HG03039 (cell line): ENCODE data around the gene CCK.
"Not testable (repeated sequence)": the region's sequence is repeated elsewhere in the genome, so short reads cannot be mapped to it uniquely, and the experiment has no call there.

Experiments
- ATAC-seq: cut with Tn5 transposase; IDR thresholded peaks from one replicate; pipeline ENCODE4 v1.9.1; 2021; ENCODE audit warnings: mild to moderate bottlenecking, moderate library complexity; ENCODE audit not compliant: unreplicated experiment

Gene CCK, protein sequence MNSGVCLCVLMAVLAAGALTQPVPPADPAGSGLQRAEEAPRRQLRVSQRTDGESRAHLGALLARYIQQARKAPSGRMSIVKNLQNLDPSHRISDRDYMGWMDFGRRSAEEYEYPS

DNA sequence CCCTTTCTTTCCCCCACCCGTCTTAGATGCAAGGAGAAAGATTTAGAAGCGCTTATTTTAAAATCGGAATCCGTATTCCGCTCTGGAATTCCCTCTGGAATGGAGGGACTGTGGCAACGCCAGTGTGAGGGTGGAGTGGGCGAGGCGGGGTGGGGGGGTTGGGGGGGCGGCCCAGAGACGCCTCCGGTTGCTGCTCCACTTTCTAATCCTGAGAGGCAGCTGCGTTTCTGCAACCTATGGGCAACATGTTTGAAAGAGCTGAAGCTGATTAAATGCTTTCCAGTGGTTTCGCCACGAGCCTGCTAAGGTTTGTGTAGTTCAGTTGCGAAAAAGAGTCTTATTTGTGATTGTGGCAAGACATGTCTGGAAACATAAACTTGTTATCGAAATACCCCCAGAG lies at the start of gene CCK:
Gene CCK, minus strand, starts transcription at position 101 of the 400 bp plus-strand sequence. CDS start 2,555 bp downstream, outside the sequence.
- no peak for ATAC-seq

DNA sequence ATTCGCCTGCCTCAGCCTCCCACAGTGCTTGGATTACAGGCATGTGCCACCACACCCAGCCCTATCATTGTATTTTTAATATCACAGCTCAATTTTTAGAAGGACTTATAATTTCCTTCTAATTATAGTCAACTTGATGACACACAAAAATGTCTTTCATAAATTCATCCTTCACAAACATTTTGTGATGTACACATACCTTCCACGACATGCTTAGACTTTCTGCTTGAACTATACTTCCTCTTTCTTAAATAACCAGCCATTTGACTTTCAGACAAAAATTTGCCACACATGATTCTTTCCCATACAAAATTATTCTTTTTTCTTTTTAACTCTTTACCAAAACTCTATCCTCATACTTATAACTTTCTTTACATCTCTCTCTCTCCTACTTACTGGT lies 48.4 kb upstream of the CCK start:
- no peak for ATAC-seq

DNA sequence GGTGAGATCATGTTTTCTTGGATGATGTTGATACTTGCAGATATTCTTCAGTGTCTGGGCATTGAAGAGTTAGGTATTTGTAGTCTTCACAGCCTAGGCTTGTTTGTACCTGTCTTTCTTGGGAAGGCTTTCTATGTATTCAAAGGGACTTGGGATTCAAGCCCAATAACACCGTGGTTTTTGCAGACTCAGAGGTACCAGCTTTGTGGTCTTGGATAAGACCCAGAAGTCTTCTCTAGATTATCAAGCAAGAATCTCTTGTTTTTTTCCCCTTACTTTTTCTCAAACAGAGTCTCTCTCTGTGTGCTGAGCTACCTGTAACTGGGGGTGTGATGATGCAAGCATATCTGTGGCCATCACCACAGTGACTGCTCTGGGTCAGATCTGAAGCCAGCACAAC lies 42.7 kb upstream of the CCK start:
- no peak for ATAC-seq

DNA sequence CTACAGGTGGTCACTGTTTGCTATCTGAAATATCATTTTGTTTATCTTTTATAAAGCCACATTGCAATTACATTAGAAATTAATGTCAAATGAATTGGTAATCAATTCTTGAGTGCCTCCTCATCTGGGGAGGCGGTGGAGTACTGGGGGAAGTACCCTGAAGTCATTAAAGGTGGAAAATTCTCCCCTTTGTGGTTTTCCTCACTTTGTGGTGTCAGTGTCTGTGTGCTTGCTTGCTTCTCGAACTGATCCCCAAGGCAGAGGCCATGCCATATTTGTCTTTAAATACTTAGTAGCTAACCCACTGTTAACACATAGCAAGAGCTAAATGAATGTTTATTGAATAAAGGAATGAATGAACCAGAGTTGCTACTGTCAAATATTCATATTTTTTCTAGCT lies 40.5 kb upstream of the CCK start:
- ATAC-seq = no peak

DNA sequence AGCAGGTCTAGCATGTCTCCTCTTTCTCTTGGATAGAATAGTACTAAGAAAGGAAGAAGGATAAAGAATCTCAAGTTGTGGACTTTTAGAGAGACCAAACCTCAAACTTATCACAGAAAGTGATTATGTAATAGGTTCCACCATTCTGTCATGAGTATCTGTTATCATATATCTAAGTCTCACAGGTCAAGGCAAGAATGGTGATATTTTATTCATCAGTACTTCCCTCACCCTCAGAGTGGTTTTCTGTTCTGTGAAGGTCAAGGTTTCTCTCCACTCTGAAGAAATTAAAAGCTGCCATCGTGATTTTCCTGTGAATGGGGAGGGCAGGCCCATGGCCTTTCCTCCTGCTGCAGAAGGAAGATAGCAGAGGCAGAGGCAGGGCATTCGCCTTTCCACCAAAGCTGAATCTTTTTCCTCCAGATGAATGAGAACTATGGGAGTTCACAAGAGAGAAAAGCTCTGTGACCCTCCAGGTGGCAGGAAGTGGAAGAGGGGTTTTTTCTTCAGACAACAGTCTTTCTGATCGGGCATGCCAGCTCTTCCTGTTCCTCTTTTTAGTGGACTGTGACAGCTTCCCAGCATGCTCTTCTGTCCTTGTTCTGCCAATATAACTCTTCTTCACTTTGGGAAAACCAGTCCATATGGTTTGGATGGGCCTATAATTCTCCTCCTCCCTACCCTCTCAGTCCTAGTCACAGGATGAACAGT lies 37.1 kb upstream of the CCK start:
- ATAC-seq = no peak

DNA sequence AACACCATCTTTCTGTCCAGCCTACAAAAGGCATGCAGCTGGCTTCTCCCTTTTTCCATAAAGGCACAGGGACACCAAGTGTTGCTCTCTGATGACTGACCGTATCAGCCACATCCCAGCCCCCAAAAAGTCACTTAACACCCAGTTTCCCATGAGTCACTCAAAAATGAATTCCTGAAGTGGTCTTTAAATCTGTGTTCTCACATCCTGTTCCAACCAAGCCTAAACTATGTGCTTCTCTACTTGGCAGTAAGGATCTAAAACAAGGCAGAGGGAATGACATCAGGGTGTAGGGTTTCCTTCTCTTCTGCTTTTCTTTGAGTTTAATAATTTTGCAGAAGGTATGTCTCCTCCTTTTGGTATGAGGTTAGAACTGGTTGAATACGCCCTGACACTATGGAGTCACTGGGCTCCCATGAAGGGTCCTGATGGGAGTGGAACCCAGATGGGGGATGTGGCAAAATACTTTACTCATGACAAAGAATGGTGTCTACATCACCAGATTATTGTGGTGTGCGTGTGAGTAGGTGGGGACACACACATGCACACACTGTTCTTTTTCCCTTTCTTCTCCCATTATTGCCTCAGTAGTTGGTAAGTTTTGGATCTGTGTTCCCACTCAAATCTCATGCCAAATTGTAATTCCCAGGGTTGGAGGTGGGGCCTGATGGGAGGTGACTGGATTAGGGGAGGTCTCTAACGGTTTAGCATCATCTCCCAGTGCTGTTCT lies 35.6 kb upstream of the CCK start:
- ATAC-seq = no peak

DNA sequence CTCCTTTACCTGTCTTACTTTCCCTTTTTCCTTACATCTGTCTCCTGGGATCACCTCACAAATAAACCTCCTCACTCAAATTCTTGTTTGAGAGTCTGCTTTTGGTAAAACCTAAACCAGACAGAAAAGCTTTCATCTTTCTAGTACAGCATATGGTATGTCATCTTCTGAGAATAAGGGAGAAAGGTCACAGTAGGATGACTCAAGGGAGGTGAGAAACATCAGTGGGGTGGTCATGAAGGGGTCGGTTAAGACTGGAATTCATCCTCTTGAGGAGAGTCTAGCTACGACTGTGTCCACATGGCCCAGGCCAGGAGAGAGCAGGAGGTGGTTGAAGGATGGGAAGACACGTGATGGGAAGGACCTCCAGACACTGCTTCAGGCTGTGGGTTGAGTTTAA lies 34.8 kb upstream of the CCK start:
- ATAC-seq = no peak

DNA sequence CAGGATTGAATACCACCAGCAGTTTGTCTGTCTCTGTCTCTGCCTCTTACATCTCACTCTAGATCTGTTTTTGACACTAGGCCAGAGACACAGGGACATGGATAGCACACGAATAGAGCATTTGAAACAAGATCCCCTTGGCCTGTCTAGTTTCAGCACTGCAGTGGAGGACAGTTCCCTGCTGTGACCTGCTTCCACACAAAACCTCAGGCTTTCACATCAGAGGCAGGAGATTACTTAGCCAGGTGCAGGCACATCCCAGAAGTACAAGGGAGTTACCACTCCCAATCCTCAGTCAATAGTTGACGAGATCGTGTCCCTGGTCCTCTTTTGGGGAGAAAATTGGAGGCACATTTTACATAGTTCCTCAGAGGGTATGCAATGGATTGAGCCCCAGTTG lies 34.0 kb upstream of the CCK start:
- ATAC-seq = no peak

DNA sequence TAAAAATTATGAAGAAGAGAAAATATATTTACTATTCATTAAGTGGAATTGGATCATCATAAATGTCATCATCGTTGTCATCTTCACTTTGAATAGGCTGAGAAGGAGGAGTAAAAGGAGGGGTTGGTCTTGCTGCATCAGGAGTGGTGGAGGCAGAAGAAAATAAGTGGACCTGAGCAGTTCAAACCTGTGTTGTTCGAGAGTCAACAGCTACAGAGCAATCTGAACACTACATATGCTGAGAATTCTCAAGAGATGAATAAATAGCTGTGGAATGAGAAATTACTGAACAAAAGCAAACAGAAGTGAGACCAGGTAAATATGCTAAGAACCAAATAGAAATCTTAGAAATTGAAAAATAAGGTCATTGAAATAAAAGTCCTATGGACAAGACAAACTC lies 32.3 kb upstream of the CCK start:
- no peak for ATAC-seq

DNA sequence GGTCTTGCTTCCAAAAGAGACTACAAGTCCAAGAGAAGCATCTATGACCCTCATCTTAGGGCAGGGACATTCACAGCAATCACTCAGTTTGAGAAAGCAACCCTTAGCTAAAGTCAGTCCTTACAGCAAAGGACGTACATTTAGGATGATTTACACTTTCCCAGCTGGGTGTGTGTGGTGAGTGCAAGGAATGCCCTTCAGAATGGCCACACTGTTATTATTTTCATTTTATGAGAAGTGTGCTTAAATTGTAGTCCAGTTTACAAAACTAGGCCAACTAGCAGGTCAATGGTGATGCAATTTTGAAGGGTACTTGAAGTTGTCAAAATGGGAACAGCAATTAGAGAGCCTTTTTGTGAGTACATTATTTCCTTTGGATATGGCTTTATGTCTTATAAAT lies 26.0 kb upstream of the CCK start:
- ATAC-seq = no peak

DNA sequence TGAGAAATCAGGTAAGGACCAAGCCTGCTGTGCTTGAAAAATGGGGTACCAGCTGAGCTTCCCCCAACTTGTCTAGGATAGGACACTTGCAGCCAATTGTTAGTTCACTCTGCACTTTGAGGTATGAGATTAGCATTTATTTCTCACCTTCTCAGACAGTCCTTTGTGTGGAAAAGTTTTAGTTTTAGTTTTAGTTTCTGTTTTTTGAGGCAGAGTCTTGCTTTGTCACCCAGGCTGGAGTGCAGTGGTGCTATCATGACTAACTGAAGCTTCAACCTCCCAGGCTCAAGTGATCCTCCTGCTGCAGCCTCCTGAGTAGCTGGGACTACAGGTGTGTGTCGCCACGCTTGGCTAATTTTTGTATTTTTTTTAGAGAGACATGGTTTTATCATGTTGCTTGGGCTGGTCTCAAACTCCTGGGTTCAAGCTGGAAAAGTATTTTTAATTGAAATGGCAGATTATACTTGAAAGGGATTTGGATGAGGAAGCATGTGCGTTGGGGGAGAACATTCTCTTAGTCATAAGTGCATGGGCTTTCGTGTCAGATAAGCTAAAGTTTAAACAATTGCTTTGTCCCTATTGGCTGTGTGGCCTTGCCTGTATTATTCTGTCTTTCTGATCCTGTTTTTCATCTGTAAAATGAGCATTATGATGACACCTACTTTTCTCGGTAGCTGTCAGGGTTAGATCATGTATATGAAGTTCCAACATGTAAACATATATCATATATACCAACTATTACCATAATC lies 25.2 kb upstream of the CCK start:
- ATAC-seq = no peak

DNA sequence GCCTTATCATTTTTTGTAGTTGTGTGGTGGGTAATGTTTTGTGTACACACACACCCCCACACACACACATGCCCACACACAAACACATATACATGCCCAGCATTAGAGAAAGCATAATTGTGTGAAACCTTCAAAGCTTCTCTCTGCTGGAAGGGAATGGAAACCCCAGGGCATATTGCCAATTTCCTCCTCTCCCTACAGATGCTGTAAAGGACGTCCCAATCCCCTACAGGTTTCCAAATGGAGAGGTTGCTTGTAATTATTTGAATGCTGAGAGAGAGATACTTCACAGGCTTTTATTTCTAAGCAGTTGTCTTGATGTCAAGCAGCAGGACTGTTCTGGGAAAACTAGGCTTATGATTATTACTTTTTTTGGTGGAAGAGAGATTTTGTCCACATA lies 23.0 kb upstream of the CCK start:
- ATAC-seq = no peak

DNA sequence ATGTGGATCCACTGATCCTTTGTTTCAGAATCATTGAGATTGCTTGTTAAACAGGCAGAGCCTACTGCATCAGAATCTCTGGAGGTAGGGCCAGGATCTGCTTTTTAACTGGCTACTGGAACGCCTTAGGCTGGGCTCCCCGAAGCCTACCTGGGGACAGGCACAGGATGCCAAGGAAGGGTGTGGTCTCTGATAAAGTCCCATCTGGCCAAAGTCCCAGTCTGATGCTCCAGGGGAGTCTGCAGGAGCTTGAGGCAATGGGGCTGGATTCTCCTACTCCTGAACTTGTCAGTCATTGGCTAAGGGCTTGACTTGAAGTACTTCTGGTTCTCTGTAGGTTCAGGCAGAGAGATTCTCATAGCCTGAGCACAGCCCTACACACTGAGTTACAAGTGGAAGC lies 22.4 kb upstream of the CCK start:
- ATAC-seq = no peak

DNA sequence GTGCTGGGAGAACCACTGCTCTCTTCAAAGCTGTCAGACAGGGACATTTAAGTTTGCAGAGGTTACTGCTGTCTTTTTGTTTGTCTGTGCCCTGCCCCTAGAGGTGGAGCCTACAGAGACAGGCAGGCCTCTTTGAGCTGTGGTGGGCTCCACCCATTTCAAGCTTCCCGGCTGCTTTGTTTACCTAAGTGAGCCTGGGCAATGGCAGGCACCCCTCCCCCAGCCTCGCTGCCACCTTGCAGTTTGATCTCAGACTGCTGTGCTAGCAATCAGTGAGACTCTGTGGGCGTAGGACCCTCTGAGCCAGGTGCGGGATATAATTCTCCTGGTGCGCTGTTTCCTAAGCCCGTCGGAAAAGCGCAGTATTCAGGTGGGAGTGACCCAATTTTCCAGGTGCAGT lies 21.4 kb upstream of the CCK start:
- not testable (repeated sequence) for ATAC-seq

DNA sequence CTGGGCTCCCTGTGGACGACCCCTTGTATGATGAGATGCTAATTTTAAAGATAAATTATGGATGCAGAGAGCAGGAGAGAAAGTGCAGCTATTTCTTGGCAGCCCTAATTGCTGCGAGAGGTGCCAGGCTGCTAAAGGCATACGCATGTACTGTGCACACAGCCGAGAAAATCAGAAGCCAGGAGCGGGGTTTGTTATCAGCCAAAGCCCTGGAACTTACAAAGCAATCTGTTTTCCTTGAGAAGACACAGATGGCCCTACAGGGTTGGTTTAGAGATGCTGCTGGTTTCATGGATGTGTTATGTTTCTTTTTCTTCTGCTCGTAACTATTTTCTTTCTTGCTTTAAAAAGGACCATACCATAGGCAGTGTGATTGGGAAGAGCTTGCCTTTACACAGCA lies 11.7 kb upstream of the CCK start:
- no peak for ATAC-seq

DNA sequence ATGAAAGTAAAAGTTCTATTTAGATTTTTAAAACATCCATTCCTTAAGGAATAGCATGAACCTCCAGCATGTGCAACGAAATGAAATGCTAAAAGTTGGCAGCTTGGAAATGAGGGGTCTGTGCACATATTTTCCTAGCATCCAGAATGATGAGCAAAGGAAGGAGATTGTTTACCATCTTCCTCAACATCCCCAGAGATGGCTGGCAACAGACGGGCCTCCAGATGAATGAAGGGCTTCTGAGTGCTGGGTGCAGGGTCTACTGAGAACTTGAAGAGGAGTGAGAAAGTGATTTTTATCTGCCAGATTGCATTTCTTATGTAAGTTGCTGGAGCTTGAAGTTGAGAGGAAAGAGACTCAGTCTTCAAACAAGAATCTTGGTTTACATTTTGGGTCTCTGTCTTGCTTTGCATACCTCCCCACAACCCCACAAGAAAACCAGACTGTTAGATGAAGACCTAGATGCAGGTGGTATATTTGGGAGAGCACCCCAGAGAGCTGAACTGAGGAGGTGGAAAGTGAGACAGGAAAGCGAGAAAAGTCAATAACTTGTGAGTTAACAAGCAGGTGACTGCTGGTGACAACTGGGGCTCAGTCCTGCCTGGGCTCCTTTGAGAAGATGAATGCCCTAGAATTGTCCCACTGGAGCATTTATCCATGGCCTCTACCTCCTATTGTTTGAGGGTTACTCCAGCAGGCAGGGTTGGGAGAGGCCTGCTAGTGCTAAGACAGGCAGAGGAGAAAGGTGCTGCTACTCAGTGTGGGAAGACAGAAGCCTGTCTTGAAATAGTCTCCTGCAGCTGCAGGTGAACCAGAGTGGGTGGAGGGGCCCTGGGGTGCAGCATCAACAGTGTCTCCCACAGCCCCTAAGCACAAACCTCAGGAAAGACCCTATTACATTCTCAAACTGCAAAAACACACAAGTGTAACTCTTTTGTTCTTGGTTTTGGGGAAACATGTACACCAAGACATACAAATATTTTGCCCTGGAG lies 10.5 kb upstream of the CCK start:
- ATAC-seq = peak; percentile 69

DNA sequence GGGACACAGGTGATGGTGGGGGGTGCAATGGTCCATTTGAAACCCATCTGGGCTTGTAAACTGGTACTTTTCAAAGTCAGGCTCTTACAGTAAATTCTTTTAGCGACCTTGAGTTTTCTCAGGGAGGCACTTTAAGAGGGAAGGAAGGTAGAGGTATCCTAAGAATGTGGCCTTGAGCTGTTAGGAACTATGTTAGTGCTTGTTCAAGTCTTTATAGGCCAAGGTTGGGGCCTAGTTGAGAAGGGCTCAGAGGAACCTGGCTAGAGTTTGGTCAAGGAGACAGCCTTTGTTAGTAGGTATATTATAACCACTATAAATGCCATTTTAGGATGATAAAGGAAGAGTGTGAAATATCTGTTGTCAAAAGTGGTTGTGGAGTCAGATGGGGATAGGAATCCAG lies 9.2 kb upstream of the CCK start:
- no peak for ATAC-seq

DNA sequence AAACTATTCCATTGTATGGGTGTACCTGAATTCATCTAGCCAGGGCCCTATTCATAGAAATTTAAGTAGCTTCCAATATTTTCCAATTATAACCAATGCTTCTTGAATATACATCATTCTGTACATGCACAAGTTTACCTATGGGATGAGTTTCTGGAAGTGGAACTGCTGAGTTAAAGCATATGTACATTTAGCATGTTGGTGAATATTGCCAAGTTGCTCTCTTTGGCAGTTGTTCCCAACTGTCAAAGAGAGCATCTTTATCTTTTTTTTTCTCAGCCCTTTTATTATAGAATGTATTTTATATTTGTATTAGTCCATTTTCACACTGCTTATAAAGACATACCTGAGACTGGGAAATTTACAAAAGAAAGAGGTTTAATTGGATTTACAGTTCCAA lies 8.3 kb upstream of the CCK start:
- ATAC-seq = no peak

DNA sequence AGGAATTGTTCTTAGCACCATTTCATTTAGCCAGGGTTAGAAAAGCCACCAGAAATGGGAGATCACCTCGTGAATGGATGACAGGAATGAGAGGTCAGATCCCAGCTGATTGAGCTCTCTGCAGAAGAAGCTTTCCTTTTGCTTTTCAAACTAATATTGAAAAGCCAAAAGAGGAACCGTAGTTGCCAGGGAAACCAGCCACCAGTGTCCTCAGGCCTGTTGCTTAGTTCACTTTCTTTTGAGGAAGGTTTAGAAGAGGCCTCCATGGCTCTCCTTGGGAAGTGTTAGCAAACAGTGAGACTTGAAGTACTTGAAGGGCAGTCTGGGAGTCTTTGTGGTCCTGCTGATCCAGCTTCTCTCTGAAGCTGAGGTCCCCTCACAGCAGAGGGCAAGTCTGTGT lies 7.4 kb upstream of the CCK start:
- ATAC-seq = no peak

DNA sequence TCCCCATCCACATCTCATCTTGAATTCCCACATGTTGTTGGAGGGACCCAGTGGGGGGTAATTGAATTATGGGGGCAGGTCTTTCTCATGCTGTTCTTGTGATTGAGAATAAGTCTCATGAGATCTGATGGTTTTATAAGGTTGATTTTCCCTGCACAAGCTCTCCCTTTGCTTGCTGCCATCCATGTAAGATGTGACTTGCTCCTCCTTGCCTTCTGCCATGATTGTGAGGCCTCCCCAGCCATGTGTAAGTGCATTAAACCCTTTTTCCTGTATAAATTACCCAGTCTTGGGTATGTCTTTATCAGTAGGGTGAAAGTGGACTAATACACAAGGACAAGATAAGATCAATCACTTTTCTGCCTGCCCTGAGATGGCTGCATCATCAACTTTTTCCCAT lies 5.8 kb upstream of the CCK start:
- no peak for ATAC-seq

DNA sequence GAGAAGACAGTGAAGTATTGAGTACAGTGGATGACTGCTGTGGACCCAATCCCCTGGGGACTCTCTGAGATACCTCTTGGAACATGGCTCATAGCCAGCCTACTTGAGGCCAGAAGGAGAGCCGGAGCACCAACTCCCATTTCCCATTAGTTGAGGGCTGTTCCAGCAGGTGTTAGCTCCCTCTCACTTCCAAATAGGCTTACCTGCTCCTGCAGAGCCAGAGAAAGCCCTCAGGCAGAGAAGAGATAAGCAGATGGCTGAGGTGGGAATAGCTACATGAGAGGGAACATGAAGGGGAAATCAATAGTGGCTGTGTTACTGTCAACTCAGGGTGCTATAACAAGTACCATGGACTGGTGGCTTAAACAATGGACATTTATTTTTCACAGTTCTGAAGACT lies 4.6 kb upstream of the CCK start:
- no peak for ATAC-seq
